ENCODE results near the gene ZBTB34.

GRCh38 chr9:126814091-126814490 is 46.3 kb upstream of the ZBTB34 start:
- no peak for TF ChIP-seq GATA3 (IDR thresholded peaks at IDR 0.05; ENCODE audit: low read depth, low read length)
- no peak for TF ChIP-seq GATA2 (IDR thresholded peaks at IDR 0.05; ENCODE audit: low read depth, low read length)

All from SH-SY5Y (cell line).